H1 (cell line): ENCODE measurements around the gene FAM151A. TPM values are rescaled to one million over a fixed set of nuclear protein-coding genes. Genes with fewer than 3 reads are reported as not detected.

Experiments
- CTCF ChIA-PET: fragments of 300-600 bp; sonication (Branson Sonifier 250); formaldehyde crosslinking; loops from one replicate; lab custom pipeline; 2021; ENCODE audit not compliant: partially characterized antibody; lab: Charles Lee
- POLR2A ChIA-PET: fragments of 300-600 bp; sonication (Branson Sonifier 250); formaldehyde crosslinking; loops from one replicate; lab custom pipeline; 2021; ENCODE audit warnings: inconsistent platforms; ENCODE audit not compliant: partially characterized antibody; lab: Charles Lee
- DNase-seq, 2 experiments: peaks; one replicate each; pipeline versions ENCODE4 v3.0.0 to v3.0.0-alpha.2; 2010 to 2022; ENCODE audit warnings: low spot score in 2 of 2, low read depth in 1 of 2, mixed read lengths in 1 of 2
- FAIRE-seq: peaks from 2 replicates; lab custom pipeline; 2011; peaks lifted over from hg19 to GRCh38; lab: Jason Lieb, UNC
- H2AFZ ChIP-seq: 2 replicates; pipeline ENCODE4 v1.8.1; 2012; ENCODE audit warnings: low read length, inconsistent platforms
- H2AK5ac ChIP-seq: 2 replicates; pipeline ENCODE4 v1.6.1; 2013; ENCODE audit warnings: low read depth, low read length
- H2BK120ac ChIP-seq: replicated peaks from 2 replicates; pipeline ENCODE3; 2013; ENCODE audit warnings: low read depth, low read length, inconsistent platforms
- H2BK12ac ChIP-seq: 2 replicates; pipeline ENCODE4 v1.6.1; 2013; ENCODE audit warnings: low read depth, low read length
- H2BK15ac ChIP-seq: 2 replicates; pipeline ENCODE4 v1.6.1; 2013; ENCODE audit warnings: low read length
- H2BK20ac ChIP-seq: 2 replicates; pipeline ENCODE4 v1.6.1; 2013; ENCODE audit warnings: low read length
- H2BK5ac ChIP-seq: 2 replicates; pipeline ENCODE4 v1.6.1; 2013; ENCODE audit warnings: low read depth, low read length
- H3K14ac ChIP-seq: 2 replicates; pipeline ENCODE4 v1.6.1; 2013; ENCODE audit warnings: inconsistent platforms; ENCODE audit not compliant: insufficient read length
- H3K18ac ChIP-seq: 2 replicates; pipeline ENCODE4 v1.6.1; 2013; ENCODE audit warnings: low read length; ENCODE audit errors: extremely low read depth
- H3K23ac ChIP-seq: 2 replicates; pipeline ENCODE4 v1.6.1; 2013; ENCODE audit warnings: inconsistent platforms; ENCODE audit not compliant: insufficient read length
- H3K23me2 ChIP-seq: 2 replicates; pipeline ENCODE4 v1.6.1; 2013; ENCODE audit warnings: low read depth, low read length
- H3K27ac ChIP-seq: 2 replicates; pipeline ENCODE4 v1.6.1; 2011; ENCODE audit warnings: low read depth, low read length, inconsistent platforms
- H3K27me3 ChIP-seq, 4 experiments: replicated peaks in 1 of 4; 1 replicate in 1 of 4; 2 replicates in 3 of 4; pipeline versions ENCODE4 v1.6.1 to v1.8.1; 2011 to 2013; ENCODE audit warnings: low read length in 3 of 4, mild to moderate bottlenecking in 3 of 4, inconsistent platforms in 2 of 4, mixed read lengths in 2 of 4, moderate library complexity in 1 of 4; ENCODE audit not compliant: control insufficient read depth in 3 of 4, insufficient read depth in 3 of 4; ENCODE audit errors: extremely low read depth in 1 of 4
- H3K36me3 ChIP-seq, 4 experiments: 2 replicates each; pipeline versions ENCODE4 v1.6.1 to v1.8.1; 2011 to 2013; ENCODE audit warnings: mild to moderate bottlenecking in 4 of 4, low read length in 3 of 4, moderate library complexity in 2 of 4, control low read depth in 1 of 4, inconsistent platforms in 1 of 4; ENCODE audit not compliant: insufficient read depth in 4 of 4, control insufficient read depth in 2 of 4
- H3K4ac ChIP-seq: replicated peaks from 2 replicates; pipeline ENCODE3; 2013; ENCODE audit warnings: low read length, low read depth, mixed read lengths, inconsistent platforms; ENCODE audit not compliant: insufficient read length
- H3K4me1 ChIP-seq, 4 experiments: replicated peaks in 1 of 4; 1 replicate in 1 of 4; 2 replicates in 3 of 4; pipeline versions ENCODE4 v1.6.1 to v1.8.1; 2011 to 2013; ENCODE audit warnings: low read length in 3 of 4, inconsistent platforms in 2 of 4, mixed read lengths in 1 of 4; ENCODE audit not compliant: insufficient read depth in 4 of 4, control insufficient read depth in 3 of 4
- H3K4me2 ChIP-seq, 2 experiments: 2 replicates each; pipeline versions ENCODE4 v1.6.1 to v1.8.1; 2011 to 2013; ENCODE audit warnings: low read depth in 2 of 2, low read length in 2 of 2, control low read depth in 1 of 2, inconsistent platforms in 1 of 2, mild to moderate bottlenecking in 1 of 2; ENCODE audit not compliant: insufficient read depth in 1 of 2
- H3K4me3 ChIP-seq, 4 experiments: fragments of 200-600, 300-600 bp in 1 of 4; sonication (generic), shearing (Covaris generic), sonication (Bioruptor Twin) in 1 of 4; 2 replicates each; pipeline versions ENCODE4 v1.5.1 to v1.8.1; 2011 to 2016; ENCODE audit warnings: low read length in 4 of 4, low read depth in 3 of 4, control low read depth in 2 of 4, inconsistent platforms in 2 of 4, mild to moderate bottlenecking in 2 of 4, mixed read lengths in 1 of 4, moderate library complexity in 1 of 4; ENCODE audit not compliant: insufficient read depth in 2 of 4; ENCODE audit errors: extremely low read depth in 1 of 4
- H3K56ac ChIP-seq: replicated peaks from 2 replicates; pipeline ENCODE3; 2013; ENCODE audit warnings: low read depth, mild to moderate bottlenecking, mixed read lengths, low read length, inconsistent platforms; ENCODE audit not compliant: insufficient read length
- H3K79me1 ChIP-seq: 2 replicates; pipeline ENCODE4 v1.6.1; 2013; ENCODE audit warnings: low read depth, low read length, control low read depth
- H3K79me2 ChIP-seq, 2 experiments: 2 replicates each; pipeline versions ENCODE4 v1.6.1 to v1.8.1; 2012 to 2013; ENCODE audit warnings: low read length in 2 of 2, mild to moderate bottlenecking in 2 of 2, inconsistent platforms in 1 of 2; ENCODE audit not compliant: insufficient read depth in 2 of 2, control insufficient read depth in 1 of 2
- H3K9ac ChIP-seq, 4 experiments: replicated peaks in 1 of 4; 1 replicate in 1 of 4; 2 replicates in 3 of 4; pipeline versions ENCODE4 v1.6.1 to v1.8.1; 2011 to 2013; ENCODE audit warnings: low read depth in 3 of 4, low read length in 3 of 4, control low read depth in 2 of 4, mild to moderate bottlenecking in 2 of 4, moderate library complexity in 2 of 4, inconsistent platforms in 1 of 4; ENCODE audit errors: extremely low read depth in 1 of 4
- H3K9me3 ChIP-seq, 2 experiments: 2 replicates each; pipeline versions ENCODE4 v1.6.1 to v1.8.1; 2012 to 2013; ENCODE audit warnings: mild to moderate bottlenecking in 2 of 2, moderate library complexity in 2 of 2, control low read depth in 1 of 2, inconsistent platforms in 1 of 2, low read depth in 1 of 2, low read length in 1 of 2, mixed read lengths in 1 of 2; ENCODE audit not compliant: insufficient read depth in 2 of 2
- H4K20me1 ChIP-seq, 2 experiments: replicated peaks in 1 of 2; 2 replicates each; pipeline versions ENCODE3 to v1.8.1; 2011 to 2013; ENCODE audit warnings: inconsistent platforms in 2 of 2, low read length in 2 of 2, mild to moderate bottlenecking in 1 of 2; ENCODE audit not compliant: insufficient read depth in 2 of 2, control insufficient read depth in 1 of 2
- H4K5ac ChIP-seq: 2 replicates; pipeline ENCODE4 v1.6.1; 2013; ENCODE audit warnings: low read length, low read depth, mixed read lengths, inconsistent platforms; ENCODE audit not compliant: insufficient read length
- H4K8ac ChIP-seq: 2 replicates; pipeline ENCODE4 v1.8.0; 2013; ENCODE audit warnings: mild to moderate bottlenecking, moderate library complexity, low read length, inconsistent platforms; ENCODE audit not compliant: insufficient read depth; ENCODE audit errors: extremely low read depth
- H4K91ac ChIP-seq: replicated peaks from 2 replicates; pipeline ENCODE3; 2013; ENCODE audit warnings: low read length, mixed read lengths, inconsistent platforms; ENCODE audit not compliant: insufficient read length
- BCL11A ChIP-seq, 2 experiments: IDR thresholded peaks; one replicate each; pipeline ENCODE4 v1.6.1; 2011; ENCODE audit warnings: low read depth in 2 of 2, low read length in 2 of 2, mild to moderate bottlenecking in 2 of 2
- HDAC6 ChIP-seq: IDR thresholded peaks from one replicate; pipeline ENCODE4 v1.7.1; 2012; ENCODE audit warnings: low read depth, mild to moderate bottlenecking, inconsistent platforms, low read length, moderate library complexity
- POLR2AphosphoS5 ChIP-seq: IDR thresholded peaks from 2 replicates; pipeline ENCODE4 v1.6.1; 2011; ENCODE audit warnings: low read depth, low read length
- WGBS, 2 experiments: shearing (Covaris generic) in 1 of 2; methylation state at CpG; one replicate each; pipeline versions ENCODE4 v1.1.6 to v1.1.7; 2013 to 2015; ENCODE audit warnings: low lambda C conversion rate in 2 of 2, mixed read lengths in 2 of 2, inconsistent platforms in 1 of 2, low coverage in 1 of 2, missing lambda C conversion rate in 1 of 2; ENCODE audit not compliant: insufficient replicate concordance in 2 of 2, insufficient coverage in 1 of 2, insufficient read length in 1 of 2; ENCODE audit errors: extremely low coverage in 1 of 2, missing lambda C conversion rate in 1 of 2; 5-methylcytosine and 5-hydroxymethylcytosine counted together
- polyA plus RNA-seq, 7 experiments: library from polyadenylated mRNA; depleted of rRNA in 3 of 7; stranded (reverse) in 5 of 7; unstranded in 2 of 7; fragments of >200 nt in 5 of 7; fragments of 200-250 nt in 2 of 7; gene quantifications; 1 replicate in 5 of 7; 2 replicates in 1 of 7; 4 replicates in 1 of 7; pipeline versions ENCODE4 v1.2.1 to v1.2.3, GENCODE V29; 2011 to 2013; ENCODE audit warnings: missing spikeins in 2 of 7, mixed read lengths in 2 of 7
- total RNA-seq: library from RNA; stranded (reverse); fragmentation: NEBNext Ultra II Directional; extraction: Animal tissue kit (Norgen Biotek cat#: 25700); gene quantifications from 2 replicates; pipeline ENCODE4 v1.2.1, GENCODE V29; 2021

FAM151A gene
- total and polyA plus RNA-seq, 2 of the 8 experiments (the other 6 are each of a cell fraction or from before 2014, with no cell fraction given): not detected

GRCh38 chr1:54650417-54650816 is 27.1 kb upstream of the FAM151A start:
- ChIA-PET CTCF (interaction anchor here (0.5 to 1.7 kb wide), 2 partner anchors 25 to 158 kb away, joined by 3 to 8 read pairs; no protein-coding TSS in a partner anchor), POLR2A (no interaction called here)
- H2BK120ac ChIP-seq: no peak overlapping the region
- H3K27ac ChIP-seq: no peak overlapping the region
- H3K9ac ChIP-seq: no peak overlapping the region
- H2AFZ ChIP-seq: no peak overlapping the region
- H2BK20ac ChIP-seq: no peak overlapping the region
- no peak overlapping the region for H3K14ac ChIP-seq
- H4K91ac ChIP-seq: no peak overlapping the region
- no peak overlapping the region for H2AK5ac ChIP-seq
- H3K27me3 ChIP-seq: peaks cover 0 to 3% (median 0%) of the 10 kb centered on the region in 4 experiments; a peak in 3 of 7 replicates
- WGBS, 2 experiments: 80% methylated on average over 2 of the region's 3 CpGs; no CpG with 5 or more reads in 1 of the 2 experiments
- H4K5ac ChIP-seq: no peak overlapping the region
- no peak overlapping the region for H3K4me2 ChIP-seq
- FAIRE-seq: no peak
- 0 out of 7 replicates have a peak, but pooled peaks cover 0 to 2% (median 0%) of the 10 kb centered on the region in 4 experiments for H3K4me1 ChIP-seq
- no peak overlapping the region for H2BK12ac ChIP-seq
- H4K20me1 ChIP-seq: no peaks in the 10 kb centered on the region
- DNase-seq: no peak
- no peak overlapping the region for H3K23ac ChIP-seq
- H3K79me1 ChIP-seq: no peaks in the 10 kb centered on the region
- H3K4ac ChIP-seq: no peak overlapping the region
- H4K8ac ChIP-seq: no peak overlapping the region
- no peak overlapping the region for H3K56ac ChIP-seq
- no peaks in the 10 kb centered on the region for H3K23me2 ChIP-seq
- H2BK15ac ChIP-seq: no peak overlapping the region
- H3K4me3 ChIP-seq: no peak overlapping the region
- no peaks in the 10 kb centered on the region for H3K9me3 ChIP-seq
- no peaks in the 10 kb centered on the region for H3K79me2 ChIP-seq
- no peak overlapping the region for H3K18ac ChIP-seq
- no peaks in the 10 kb centered on the region for H3K36me3 ChIP-seq
- H2BK5ac ChIP-seq: no peak overlapping the region
- TF ChIP-seq POLR2AphosphoS5: no peak
- TF ChIP-seq BCL11A (IDR thresholded peaks at IDR 0.05; ENCODE audit: low read depth in 2 of 2, low read length in 2 of 2): no peak
- TF ChIP-seq HDAC6: no peak
